Left ventricle myocardium inferior (tissue), 1 donor: ENCODE measurements around the gene BTBD16. TPM values are rescaled to one million over a fixed set of nuclear protein-coding genes. Genes with fewer than 3 reads are reported as not detected.

Experiments
- DNase-seq: peaks from one replicate; pipeline ENCODE4 v3.0.0-alpha.2; 2020
- H3K27ac ChIP-seq: fragments of 200-600 bp; replicated peaks from 2 replicates; pipeline ENCODE4 v1.8.0; 2021
- H3K27me3 ChIP-seq: fragments of 200-600 bp; 2 replicates; pipeline ENCODE4 v1.8.0; 2021; ENCODE audit warnings: low read depth
- H3K36me3 ChIP-seq: fragments of 200-600 bp; 2 replicates; pipeline ENCODE4 v1.8.0; 2021
- H3K4me1 ChIP-seq: fragments of 200-600 bp; 2 replicates; pipeline ENCODE4 v1.8.0; 2021
- H3K4me3 ChIP-seq: fragments of 200-600 bp; 2 replicates; pipeline ENCODE4 v1.8.0; 2021; ENCODE audit warnings: mild to moderate bottlenecking, moderate library complexity
- H3K9me3 ChIP-seq: fragments of 200-600 bp; replicated peaks from 2 replicates; pipeline ENCODE4 v1.8.0; 2021
- intact Hi-C: fragments of 100-400 bp; cut with micrococcal nuclease; formaldehyde crosslinking; loops from one replicate; pipeline ENCODE4 v1.11.0; 2022
- long read RNA-seq: library from polyadenylated mRNA; unstranded; transcript quantifications from one replicate; pipeline ENCODE4 v2.0.0, GENCODE V29; 2021
- total RNA-seq: library from RNA; stranded (reverse); fragmentation: NEBNext Ultra II Directional; extraction: Animal tissue kit (Norgen Biotek cat#: 25700); gene quantifications from one replicate; pipeline ENCODE4 v1.2.1, GENCODE V29; 2021
- TF ChIP-seq, protein P1 (sequence below): fragments of 200-600 bp; IDR thresholded peaks from 2 replicates; pipeline ENCODE4 v1.8.0; 2021; ENCODE audit warnings: antibody characterized with exemption, mild to moderate bottlenecking, borderline replicate concordance
- donor health status: DM: no; HTN: yes; CAD: no; lungs with severe emphysema.

Gene BTBD16
- not detected for total RNA-seq
- long read RNA-seq = 0 reads

DNA sequence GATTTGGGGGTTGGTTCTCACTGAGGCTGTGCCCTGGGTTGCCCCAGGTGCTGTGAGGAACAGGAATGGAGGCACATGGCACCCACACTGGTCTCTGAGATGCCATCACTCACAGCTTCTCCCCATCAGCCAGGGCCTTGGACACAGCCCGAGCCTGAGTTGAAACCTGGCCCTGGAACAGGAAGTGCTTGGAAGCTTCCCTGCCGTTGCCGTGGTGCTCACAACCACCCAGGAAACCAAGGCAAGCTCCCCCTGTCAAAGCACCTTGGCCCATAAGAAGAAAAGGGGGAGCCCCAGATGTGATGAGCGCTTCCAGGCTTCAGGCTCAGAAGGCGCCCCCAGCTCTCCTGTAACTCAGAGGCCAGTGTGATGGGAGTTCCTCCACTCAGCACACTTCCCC, at the start of gene BTBD16:
Gene BTBD16, plus strand, starts transcription at position 221 of the 400 bp plus-strand sequence. CDS start 3,786 bp downstream, outside the sequence.
- Histone ChIP-seq H3K27me3 (no peaks in the 10 kb centered on the region), H3K27ac (no peak within 1 kb of the TSS), H3K36me3 (peaks cover 30% of the 10 kb centered on the region), H3K4me1 (peaks cover 19% of the 10 kb centered on the region), H3K9me3 (no peaks in the 10 kb centered on the region), H3K4me3 (no peak within 1 kb of the TSS)
- no peak for DNase-seq
- TF ChIP-seq, protein P1, sequence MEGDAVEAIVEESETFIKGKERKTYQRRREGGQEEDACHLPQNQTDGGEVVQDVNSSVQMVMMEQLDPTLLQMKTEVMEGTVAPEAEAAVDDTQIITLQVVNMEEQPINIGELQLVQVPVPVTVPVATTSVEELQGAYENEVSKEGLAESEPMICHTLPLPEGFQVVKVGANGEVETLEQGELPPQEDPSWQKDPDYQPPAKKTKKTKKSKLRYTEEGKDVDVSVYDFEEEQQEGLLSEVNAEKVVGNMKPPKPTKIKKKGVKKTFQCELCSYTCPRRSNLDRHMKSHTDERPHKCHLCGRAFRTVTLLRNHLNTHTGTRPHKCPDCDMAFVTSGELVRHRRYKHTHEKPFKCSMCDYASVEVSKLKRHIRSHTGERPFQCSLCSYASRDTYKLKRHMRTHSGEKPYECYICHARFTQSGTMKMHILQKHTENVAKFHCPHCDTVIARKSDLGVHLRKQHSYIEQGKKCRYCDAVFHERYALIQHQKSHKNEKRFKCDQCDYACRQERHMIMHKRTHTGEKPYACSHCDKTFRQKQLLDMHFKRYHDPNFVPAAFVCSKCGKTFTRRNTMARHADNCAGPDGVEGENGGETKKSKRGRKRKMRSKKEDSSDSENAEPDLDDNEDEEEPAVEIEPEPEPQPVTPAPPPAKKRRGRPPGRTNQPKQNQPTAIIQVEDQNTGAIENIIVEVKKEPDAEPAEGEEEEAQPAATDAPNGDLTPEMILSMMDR = no peak
- intact Hi-C loops = no loop called here

DNA sequence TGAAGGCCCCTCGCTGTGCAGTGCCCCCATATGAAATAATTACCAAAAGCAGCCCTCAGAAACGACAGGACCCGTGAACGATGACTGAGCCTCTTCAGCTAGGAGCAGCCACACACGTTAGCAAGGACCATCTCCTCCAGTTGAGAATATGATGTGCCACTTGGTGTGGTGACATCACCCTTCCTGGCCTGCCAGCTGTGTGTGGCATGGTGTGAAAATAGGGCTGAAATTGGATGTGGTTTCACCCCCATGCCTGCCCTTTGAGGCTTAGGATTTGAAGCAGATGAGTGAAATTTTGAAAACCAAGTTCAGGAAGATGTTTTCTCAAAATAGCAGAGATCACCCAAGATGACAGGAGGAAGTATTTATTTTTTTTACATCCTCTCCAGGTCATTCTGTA, 49.1 kb upstream of the BTBD16 start:
- Histone ChIP-seq H3K4me1 (peaks cover 17% of the 10 kb centered on the region), H3K27ac (no peak overlapping the region), H3K4me3 (no peak overlapping the region), H3K36me3 (peaks cover 94% of the 10 kb centered on the region), H3K27me3 (no peaks in the 10 kb centered on the region), H3K9me3 (no peaks in the 10 kb centered on the region)
- DNase-seq = no peak
- TF ChIP-seq, protein P1 = no peak
- intact Hi-C loops = no loop called here

DNA sequence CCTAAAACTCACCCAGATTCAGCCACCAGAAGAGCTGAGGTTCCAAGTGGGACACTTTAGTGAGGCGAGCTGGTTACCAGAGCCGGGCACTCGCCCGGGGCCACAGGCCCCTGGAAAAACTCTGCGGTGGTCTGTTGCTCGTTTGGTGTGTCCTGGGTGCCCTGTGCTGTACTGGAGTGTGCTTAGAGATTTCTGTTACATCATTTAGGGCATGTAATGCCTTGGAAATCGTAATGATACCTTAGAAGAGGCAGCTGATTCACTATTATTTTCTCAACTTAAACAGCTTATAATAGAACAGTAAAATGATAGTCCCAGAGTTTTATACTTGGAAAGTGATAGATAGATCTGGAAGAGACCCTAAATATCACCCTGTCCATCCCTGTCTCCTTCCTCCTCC, 48.5 kb upstream of the BTBD16 start:
- intact Hi-C loops = no loop called here
- Histone ChIP-seq H3K27ac (no peak overlapping the region), H3K27me3 (no peaks in the 10 kb centered on the region), H3K36me3 (peaks cover 94% of the 10 kb centered on the region), H3K9me3 (no peaks in the 10 kb centered on the region), H3K4me3 (no peak overlapping the region), H3K4me1 (peaks cover 19% of the 10 kb centered on the region)
- TF ChIP-seq, protein P1 = no peak
- no peak for DNase-seq

DNA sequence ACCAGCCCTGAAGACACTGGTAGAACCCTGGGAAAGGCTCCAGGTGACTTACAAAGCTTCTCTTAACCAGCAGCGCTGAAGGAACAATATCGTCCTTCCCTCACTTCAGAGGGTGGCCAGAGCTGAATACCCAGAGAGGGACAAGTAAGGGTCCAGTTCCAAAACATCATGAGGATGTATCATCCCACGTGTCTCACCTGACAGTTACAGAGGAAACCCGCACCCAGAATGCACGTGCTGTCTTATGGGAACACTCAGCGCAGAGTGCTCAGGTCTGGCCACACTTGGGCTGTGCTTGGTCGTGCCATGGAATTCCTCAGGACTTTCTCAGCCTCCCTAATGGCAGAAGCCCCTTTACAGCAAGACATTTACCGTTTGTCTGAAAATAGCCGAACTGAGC, 46.9 kb upstream of the BTBD16 start:
- peaks cover 19% of the 10 kb centered on the region for H3K4me1 ChIP-seq
- TF ChIP-seq, protein P1 = no peak
- no peaks in the 10 kb centered on the region for H3K9me3 ChIP-seq
- H3K36me3 ChIP-seq = peaks cover 94% of the 10 kb centered on the region
- intact Hi-C loops = no loop called here
- no peak overlapping the region for H3K4me3 ChIP-seq
- H3K27ac ChIP-seq = no peak overlapping the region
- no peaks in the 10 kb centered on the region for H3K27me3 ChIP-seq
- no peak for DNase-seq

DNA sequence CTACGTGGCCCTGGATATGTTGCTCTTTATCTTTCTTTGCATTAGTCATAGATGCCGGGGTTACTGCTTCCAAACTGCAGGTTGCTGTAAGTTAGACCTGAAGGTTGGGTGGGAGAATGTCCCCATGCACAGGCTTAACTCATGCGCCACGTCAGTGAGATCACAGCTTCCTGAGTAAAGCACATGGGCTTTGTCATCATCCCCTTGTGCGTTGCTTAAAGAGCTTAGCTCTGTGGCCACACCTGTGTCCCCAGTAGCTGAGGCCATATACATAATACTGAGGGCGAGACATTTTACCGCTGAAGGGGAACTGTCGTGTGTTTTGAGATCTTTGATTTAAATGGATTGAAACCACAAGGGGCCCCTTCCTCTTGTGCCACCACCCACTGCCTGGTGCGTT, 45.8 kb upstream of the BTBD16 start:
- no peak overlapping the region for H3K27ac ChIP-seq
- peaks cover 94% of the 10 kb centered on the region for H3K36me3 ChIP-seq
- intact Hi-C loops = no loop called here
- TF ChIP-seq, protein P1 = no peak
- no peak for DNase-seq
- no peaks in the 10 kb centered on the region for H3K9me3 ChIP-seq
- no peak overlapping the region for H3K4me3 ChIP-seq
- peaks cover 19% of the 10 kb centered on the region for H3K4me1 ChIP-seq
- H3K27me3 ChIP-seq = no peaks in the 10 kb centered on the region

DNA sequence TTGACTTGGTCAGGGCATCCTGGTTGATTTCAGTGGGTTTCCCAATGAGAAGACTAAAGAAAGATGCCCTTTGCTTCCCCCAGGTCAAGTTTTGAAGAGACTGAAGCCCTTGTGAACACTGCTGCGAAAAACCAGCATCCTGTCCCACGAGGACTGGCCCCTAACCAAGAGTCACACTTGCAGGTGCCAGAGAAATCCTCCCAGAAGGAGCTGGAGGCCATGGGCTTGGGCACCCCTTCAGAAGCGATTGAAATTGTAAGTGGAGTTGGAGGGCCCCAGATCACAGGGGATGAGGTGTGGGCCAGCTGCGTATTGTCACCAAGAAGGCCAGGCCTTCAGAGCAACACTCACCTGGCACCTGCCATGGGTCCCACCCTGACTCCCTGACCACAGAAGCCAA, 43.3 kb upstream of the BTBD16 start:
- no peak for DNase-seq
- TF ChIP-seq, protein P1 = no peak
- Histone ChIP-seq H3K4me1 (peaks cover 25% of the 10 kb centered on the region), H3K27ac (no peak overlapping the region), H3K9me3 (no peaks in the 10 kb centered on the region), H3K36me3 (peaks cover 96% of the 10 kb centered on the region), H3K4me3 (no peak overlapping the region), H3K27me3 (no peaks in the 10 kb centered on the region)
- intact Hi-C loops = no loop called here
